SIG-M5 treated with dmso at 0.1 percent for 504 hours (cell line): Measurements from ENCODE around the gene SLC5A8.
"Not testable (repeated sequence)": the region's sequence is repeated elsewhere in the genome, so short reads cannot be mapped to it uniquely, and the experiment has no call there.

Source experiments
- DNase-seq: peaks from one replicate; lab custom pipeline; 2025; ENCODE audit not compliant: unreplicated experiment; lab: John Stamatoyannopoulos, UW

Gene SLC5A8

DNA sequence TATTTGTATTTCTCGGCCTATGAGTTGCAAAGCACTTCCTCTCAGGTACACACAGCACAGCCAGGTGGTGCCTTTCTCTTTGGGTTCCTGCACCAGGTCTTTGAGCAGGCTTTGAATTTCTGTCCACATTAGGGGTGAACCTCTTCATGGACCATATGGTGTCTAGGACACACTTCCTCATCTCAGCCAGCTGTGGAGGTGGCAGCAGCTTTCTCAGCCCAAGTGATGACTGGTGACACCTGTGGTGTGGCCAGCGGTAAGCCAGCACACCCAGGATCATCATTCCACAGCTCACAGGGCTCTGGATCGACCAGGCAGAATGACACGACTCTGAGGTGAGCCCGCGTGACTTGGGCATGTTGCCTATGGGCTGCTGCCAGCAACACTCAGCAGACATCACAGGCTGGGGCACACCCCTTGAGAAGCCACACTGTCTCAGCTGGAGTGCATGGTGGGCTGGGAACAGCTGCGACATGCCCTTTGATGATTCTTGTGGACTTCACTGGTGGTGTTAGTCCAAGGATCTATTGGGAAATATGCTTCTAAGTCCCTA lies 36.8 kb downstream of the SLC5A8 start:
- no peak for DNase-seq

DNA sequence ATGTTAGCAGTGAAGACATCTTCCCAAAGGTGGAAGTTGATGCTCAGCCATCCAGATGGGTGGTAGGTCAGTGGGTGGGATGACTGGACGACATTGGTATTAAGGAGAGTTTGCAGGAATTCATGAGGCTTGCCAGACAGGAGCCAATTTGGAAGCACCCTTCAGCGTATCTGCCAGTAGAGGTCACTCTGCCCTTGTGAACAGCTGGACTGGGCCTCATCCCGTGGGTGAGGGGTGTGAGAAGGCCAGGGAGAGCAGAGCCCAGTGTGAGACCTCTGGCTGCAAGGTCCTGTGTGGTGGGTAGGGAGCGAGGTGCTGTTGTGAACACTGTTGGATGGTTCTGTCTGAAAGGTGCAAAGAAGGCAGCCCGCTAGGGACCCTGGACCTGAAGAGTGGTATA lies 37.7 kb downstream of the SLC5A8 start:
- DNase-seq = no peak

DNA sequence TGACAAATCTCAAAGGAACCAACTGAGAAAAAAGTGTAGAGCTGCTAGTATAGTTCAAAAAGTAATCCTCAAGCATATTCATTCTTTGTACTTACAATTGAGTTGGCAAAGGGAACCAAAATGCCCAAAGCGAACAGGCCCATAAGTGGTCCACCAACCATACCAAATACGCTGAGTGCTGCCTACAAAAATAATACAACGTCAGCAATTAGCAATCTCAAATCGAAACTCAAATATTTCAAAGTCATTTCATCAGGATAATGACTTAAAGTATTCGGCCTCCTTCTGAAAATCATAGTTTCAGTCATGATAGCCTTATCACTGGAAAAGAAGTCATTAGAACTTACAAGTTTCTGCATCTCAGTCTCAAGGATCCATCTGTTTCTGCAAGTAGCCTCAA lies 42.0 kb downstream of the SLC5A8 start:
- no peak for DNase-seq

DNA sequence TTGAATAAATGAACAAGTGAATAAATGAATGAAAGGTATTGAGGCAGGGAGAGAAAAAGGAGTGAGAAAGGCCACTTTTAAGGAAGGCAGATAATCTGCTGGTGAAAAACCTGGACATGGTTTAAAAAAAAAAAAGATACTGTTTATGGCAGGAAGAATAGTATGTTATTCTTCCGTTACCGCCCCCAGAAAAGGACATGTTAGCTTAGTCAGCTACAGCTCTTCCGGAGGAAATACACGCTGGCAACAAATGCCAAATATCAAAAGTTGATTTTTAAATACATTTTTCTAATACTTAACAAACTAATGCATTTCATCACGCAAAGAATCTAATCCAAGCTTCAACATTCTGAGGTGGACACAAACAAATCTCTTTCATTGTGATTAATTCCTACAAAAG lies 43.2 kb downstream of the SLC5A8 start:
- no peak for DNase-seq

DNA sequence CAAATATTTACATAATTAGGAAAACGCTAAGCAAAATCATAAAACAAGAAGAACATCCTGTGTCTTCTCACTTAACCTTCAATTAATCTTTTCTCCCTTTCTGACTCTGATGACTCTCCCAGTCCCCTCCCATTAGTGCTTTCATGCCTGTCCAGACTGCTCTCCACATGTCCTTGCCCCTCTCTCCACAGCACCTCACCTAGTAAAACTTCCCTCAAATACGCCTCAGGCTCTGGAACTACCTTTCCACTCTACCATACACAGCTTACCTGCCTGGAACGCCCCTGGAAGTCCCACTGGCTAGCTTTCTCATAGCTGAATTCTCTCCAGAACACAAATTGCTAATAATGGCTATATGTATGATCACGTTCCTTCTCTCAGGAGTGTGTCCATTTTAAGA lies 44.7 kb downstream of the SLC5A8 start:
- no peak for DNase-seq

DNA sequence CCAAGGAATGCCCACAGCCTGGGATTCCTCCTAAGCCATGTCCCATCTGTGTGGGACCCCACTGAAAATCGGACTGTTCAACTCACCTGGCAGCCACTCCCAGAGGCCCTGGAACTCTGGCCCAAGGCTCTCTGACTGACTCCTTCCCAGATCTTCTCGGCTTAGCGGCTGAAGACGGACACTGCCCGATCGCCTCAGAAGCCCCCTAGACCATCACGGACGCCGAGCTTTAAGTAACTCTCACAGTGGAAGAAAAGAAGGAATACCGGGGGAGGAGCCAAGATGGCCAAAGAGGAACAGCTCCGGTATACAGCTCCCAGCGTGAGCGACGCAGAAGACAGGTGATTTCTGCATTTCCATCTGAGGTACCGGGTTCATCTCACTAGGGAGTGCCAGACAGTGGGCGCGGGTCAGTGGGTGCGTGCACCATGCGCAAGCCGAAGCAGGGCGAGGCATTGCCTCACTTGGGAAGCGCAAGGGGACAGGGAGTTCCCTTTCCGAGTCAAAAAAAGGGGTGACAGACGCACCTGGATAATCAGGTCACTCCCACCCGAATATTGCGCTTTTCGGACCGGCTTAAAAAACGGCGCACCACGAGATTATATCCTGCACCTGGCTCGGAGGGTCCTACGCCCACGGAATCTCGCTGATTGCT lies 64.1 kb downstream of the SLC5A8 start:
- DNase-seq = not testable (repeated sequence)

DNA sequence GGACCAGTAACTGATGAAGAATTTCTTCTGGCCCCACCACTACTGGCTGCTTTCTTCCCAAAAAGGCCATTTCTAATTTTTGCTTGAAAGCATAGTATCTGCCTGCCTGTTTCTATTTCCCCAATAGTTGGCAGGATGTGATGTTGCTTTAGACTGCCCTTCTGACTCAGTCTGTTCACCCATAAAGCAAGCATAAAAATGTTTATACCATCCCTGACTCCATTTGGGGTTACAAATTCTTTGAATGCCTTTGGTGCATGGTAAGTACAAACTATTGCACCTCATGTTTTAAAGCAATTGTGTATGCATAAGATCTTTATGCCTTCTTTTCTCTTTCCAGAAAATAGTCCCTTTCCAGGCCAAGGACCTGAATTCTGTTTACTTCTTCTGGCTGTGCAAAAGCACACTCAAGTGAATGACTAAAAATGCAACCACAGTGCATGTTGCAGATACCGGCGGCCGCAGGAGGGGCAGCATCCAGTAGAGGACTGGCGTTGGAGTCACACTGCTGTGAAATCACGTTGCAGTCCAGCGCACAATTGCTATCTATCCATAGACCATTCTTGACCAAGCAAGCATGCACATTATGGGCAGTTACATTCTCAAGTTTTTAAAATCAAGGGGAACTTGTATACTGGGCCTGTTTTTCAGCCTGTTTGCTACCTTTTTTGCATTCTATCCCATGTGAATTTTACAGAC lies 82.4 kb downstream of the SLC5A8 start:
- DNase-seq = no peak

DNA sequence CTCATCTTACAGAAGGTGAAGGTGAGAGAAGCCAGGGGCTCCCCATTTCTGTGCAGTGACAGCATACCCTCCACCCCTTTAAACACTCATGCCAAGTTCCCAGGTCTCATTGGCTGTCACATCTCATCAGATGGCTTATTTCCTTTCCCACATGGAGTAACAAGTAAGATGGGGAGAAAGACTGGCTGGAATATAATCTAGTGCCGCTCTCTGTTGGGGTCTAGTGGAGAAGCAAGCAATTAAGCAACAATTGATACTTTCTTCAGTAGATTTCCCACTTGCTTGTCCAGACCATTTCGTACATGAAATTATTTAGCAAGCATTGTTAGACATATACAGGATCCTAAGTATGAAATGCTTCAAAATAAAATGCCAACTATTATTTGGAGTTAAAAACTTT lies 92.2 kb downstream of the SLC5A8 start:
- DNase-seq = no peak

DNA sequence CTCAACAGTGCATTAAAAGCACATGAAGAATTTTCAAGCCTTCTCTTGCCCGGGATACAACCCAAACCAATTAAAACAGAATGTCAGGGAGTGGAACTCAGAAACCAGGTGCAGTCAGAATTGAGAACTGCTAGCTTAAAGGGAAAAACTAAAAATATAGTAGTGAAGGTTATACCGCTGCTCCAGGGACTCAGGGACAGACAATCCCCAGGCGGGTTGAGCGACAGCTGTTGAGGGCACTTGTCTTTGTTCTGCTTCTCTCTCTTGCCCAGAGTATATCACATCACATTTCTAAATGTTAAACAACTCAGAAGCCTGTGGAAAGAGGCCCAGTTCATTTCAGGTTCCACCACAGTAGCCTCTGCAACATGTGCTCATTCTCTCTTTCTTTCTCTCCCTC lies 93.1 kb downstream of the SLC5A8 start:
- no peak for DNase-seq

DNA sequence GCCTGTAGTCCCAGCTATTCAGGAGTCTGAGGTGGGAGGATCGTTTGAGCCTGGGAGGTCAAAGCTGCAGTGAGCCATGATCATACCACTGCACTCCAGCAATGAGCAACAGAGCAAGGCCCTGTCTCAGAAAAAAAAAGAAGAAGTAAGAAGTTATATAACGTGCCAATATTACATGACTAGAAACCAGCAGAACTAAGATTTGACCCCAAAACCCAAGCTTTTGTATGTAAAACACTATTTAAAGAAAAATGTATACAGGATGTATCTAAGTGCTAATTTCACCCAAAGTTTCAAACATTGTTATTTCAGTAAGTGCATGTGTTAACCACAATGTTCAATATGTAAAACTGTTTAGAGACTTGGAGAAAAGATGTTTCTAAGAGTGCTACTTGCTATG lies 94.7 kb downstream of the SLC5A8 start:
- no peak for DNase-seq

DNA sequence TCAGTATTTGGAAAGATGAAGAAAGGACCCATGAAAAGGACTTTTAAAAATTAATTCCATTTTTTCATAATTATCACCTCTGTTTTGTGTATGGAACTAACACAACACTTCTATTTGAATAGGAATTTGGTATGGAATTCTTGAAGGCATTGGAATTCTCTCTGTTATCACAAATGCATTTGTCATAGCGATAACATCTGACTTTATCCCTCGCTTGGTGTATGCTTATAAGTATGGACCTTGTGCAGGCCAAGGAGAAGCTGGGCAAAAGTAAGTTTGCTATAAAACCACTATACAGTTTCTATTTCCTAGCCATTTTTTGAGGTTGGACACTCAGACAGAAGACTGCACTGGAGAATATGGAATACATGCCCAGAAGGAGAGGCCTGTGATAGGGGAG lies 98.6 kb downstream of the SLC5A8 start:
- DNase-seq = no peak

DNA sequence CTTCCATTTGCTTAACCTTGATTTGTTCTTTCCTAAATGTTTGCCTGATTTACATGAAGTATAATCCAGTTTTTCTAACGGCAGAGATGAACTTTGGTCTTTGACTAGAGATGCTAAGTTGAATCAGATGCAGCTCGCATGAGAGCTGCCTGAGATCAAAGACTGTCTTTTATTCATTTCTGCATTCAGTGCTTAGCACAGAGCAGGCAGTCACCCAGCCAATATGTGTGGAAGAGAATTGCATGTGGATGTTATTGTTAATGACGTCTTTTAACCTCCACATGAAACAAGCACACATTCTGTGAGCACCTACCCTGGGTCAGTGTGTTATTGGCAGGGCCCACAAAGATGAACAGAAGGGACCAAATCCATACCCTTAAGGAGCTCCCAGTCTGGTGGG lies 99.2 kb downstream of the SLC5A8 start:
- no peak for DNase-seq

DNA sequence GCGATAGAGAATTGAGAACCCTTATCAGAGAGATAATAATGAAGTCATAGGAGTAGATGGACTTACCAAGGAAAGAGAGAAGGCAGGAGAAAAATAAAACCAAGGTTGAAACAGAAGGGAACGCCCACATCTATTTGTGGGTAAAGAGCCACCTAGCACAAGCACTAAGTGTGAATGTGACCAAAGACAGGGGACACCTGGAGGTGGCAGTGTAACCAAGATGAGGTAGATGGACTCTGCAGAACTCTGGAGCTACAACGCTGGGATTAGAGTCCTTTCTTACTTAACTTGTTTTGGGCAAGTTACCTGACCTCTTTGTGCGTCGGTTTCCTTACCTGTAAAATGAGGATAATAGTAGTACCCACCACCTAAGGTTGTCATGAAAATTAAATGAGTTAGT lies 101.9 kb downstream of the SLC5A8 start:
- DNase-seq = no peak

DNA sequence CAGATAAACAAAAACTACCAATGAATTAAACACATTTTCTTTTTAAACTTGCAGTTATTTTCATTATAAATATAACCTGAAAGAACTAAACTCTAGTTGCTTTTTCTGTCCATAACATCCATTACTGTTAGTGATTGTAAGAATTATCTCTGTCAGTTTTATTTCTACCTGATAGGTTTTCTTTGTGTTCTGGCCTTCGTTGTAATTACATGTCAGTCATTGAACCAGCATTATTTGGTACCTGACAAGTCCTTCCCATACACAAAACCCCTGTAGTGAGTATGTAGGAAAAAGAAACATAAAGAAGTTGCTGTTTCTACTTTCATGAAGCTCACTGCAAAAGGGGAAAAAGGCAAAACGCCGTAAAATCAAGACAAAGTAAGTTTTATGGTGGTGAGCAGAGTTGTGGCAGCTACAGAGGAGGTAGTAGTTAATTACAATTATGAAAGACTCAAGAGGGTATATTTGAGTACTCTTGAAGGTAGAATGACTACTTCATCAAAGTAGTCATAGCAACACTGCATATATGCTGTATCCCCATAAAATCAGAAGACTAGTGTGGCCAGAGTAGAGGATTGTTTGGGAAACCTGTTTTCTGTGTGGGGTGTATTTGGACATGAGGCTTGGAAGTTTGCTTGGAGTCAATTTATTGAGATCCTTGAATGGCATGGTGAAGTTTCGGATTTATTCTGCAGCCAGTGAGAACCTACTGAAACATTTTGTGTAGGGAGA lies 102.8 kb downstream of the SLC5A8 start:
- DNase-seq = no peak
